NT2/D1 (cell line): ENCODE measurements around the gene SEMA3C.

Source experiments
- YY1 ChIP-seq: IDR thresholded peaks from 2 replicates; pipeline ENCODE4 v1.6.1; 2011; ENCODE audit not compliant: insufficient read length, insufficient read depth
- ZNF274 ChIP-seq: IDR thresholded peaks from 2 replicates; pipeline ENCODE4 v1.6.1; 2011; ENCODE audit warnings: mild to moderate bottlenecking, low read depth, low read length

DNA sequence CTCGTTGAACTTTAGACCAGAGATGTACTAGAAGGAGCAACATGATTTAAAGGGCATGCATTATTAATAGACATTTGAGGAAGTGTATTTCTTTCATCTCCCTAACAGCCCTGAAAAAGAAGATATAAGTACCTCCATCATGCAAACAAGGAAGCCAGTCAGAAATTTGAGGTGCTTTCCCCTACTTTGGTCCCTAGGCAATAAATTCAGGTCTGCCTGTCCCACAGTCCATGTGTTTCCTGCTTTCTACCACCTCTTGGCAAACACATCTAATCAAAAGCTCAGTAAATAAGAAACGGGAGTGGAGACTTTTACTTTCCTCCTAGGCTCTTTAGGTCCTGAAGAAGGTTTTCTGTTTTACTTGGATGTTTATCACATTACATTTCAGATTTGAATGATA lies 5.2 kb upstream of the SEMA3C start:
- TF ChIP-seq ZNF274: no peak
- TF ChIP-seq YY1: no peak
